Muscle layer of colon (tissue), 2 donors: ENCODE data around the gene SH2D4B.
A peak's percentile ranks its signal among the peaks of the same experiment; 100 is the strongest.
"Not testable (repeated sequence)": the region's sequence is repeated elsewhere in the genome, so short reads cannot be mapped to it uniquely, and the experiment has no call there.

ENCODE experiments used
- H3K27ac ChIP-seq: one replicate; pipeline ENCODE4 v1.7.0; 2013; ENCODE audit warnings: low read depth, mild to moderate bottlenecking, low read length, moderate library complexity
- H3K27me3 ChIP-seq, 2 donors: one replicate each; pipeline ENCODE4 v1.7.0; 2013; ENCODE audit warnings: low read length in 2 of 2, mild to moderate bottlenecking in 2 of 2; ENCODE audit not compliant: insufficient read depth in 2 of 2, control insufficient read depth in 1 of 2
- H3K36me3 ChIP-seq: one replicate; pipeline ENCODE4 v1.7.0; 2013; ENCODE audit warnings: mild to moderate bottlenecking, low read length; ENCODE audit not compliant: insufficient read depth
- H3K4me1 ChIP-seq: one replicate; pipeline ENCODE4 v1.7.0; 2013; ENCODE audit warnings: mild to moderate bottlenecking, low read length; ENCODE audit not compliant: insufficient read depth
- H3K4me3 ChIP-seq, 2 donors: one replicate each; pipeline ENCODE4 v1.7.0; 2013; ENCODE audit warnings: low read length in 2 of 2, low read depth in 1 of 2, mild to moderate bottlenecking in 1 of 2, moderate library complexity in 1 of 2
- H3K9ac ChIP-seq: one replicate; pipeline ENCODE4 v1.7.0; 2013; ENCODE audit warnings: low read length
- H3K9me3 ChIP-seq: one replicate; pipeline ENCODE4 v1.7.0; 2013; ENCODE audit warnings: mild to moderate bottlenecking, low read length
- donor health status: abdominal sarcoma.
- donor health status: Adenocarcinoma of cecum.

SH2D4B gene

GRCh38 chr10:80530816-80531215 is 6.9 kb upstream of the SH2D4B start:
- no peak overlapping the region for H3K9ac ChIP-seq
- H3K27me3 ChIP-seq: no peaks in the 10 kb centered on the region
- H3K4me1 ChIP-seq: no peaks in the 10 kb centered on the region
- H3K9me3 ChIP-seq: no peaks in the 10 kb centered on the region
- no peaks in the 10 kb centered on the region for H3K36me3 ChIP-seq
- no peak overlapping the region for H3K27ac ChIP-seq
- H3K4me3 ChIP-seq: no peak overlapping the region

GRCh38 chr10:80532571-80532970 is 5.1 kb upstream of the SH2D4B start:
- Histone ChIP-seq H3K27me3 (no peaks in the 10 kb centered on the region), H3K36me3 (no peaks in the 10 kb centered on the region), H3K4me1 (no peaks in the 10 kb centered on the region), H3K9me3 (no peaks in the 10 kb centered on the region), H3K9ac (no peak overlapping the region), H3K27ac (no peak overlapping the region), H3K4me3 (no peak overlapping the region)

- H3K27ac ChIP-seq, H3K4me3 ChIP-seq, H3K36me3 ChIP-seq, H3K9ac ChIP-seq, H3K9me3 ChIP-seq, H3K4me1 ChIP-seq, H3K27me3 ChIP-seq: not testable (repeated sequence)
Observed at GRCh38 chr10:80534059-80534458, 3.6 kb upstream of the SH2D4B start.

GRCh38 chr10:80534646-80535045 is 3.1 kb upstream of the SH2D4B start:
- not testable (repeated sequence) for H3K27me3 ChIP-seq, H3K9me3 ChIP-seq

GRCh38 chr10:80535671-80536360 is 1.9 kb upstream of the SH2D4B start:
- Histone ChIP-seq H3K4me3 (peak overlapping the region; percentile 42 to 63), H3K4me1 (no peaks in the 10 kb centered on the region), H3K9me3 (no peaks in the 10 kb centered on the region), H3K27ac (peak overlapping the region; percentile 63), H3K9ac (no peak overlapping the region), H3K36me3 (no peaks in the 10 kb centered on the region), H3K27me3 (no peaks in the 10 kb centered on the region)

More at GRCh38 chr10:80534646-80535045, 3.1 kb upstream of the SH2D4B start:
- H3K4me3 ChIP-seq, H3K27ac ChIP-seq, H3K36me3 ChIP-seq, H3K9ac ChIP-seq, H3K4me1 ChIP-seq: not testable (repeated sequence)

GRCh38 chr10:80536361-80536835 is 1.3 kb upstream of the SH2D4B start:
- H3K27ac ChIP-seq: peak overlapping the region; percentile 63
- no peaks in the 10 kb centered on the region for H3K9me3 ChIP-seq

GRCh38 chr10:80537086-80537735 is 491 bp upstream of the SH2D4B start:
- Histone ChIP-seq H3K9me3 (no peaks in the 10 kb centered on the region), H3K27ac (no peak overlapping the region)

More at GRCh38 chr10:80536361-80536835, 1.3 kb upstream of the SH2D4B start:
- Histone ChIP-seq H3K4me3 (peak overlapping the region; percentile 42 to 63), H3K36me3 (no peaks in the 10 kb centered on the region), H3K4me1 (no peaks in the 10 kb centered on the region), H3K9ac (no peak overlapping the region), H3K27me3 (no peaks in the 10 kb centered on the region)

GRCh38 chr10:80538481-80539185 is 931 bp downstream of the SH2D4B start:
- Histone ChIP-seq H3K27me3 (no peaks in the 10 kb centered on the region), H3K27ac (no peak overlapping the region), H3K9me3 (no peaks in the 10 kb centered on the region), H3K4me3 (no peak overlapping the region), H3K4me1 (no peaks in the 10 kb centered on the region), H3K9ac (no peak overlapping the region), H3K36me3 (no peaks in the 10 kb centered on the region)

More at GRCh38 chr10:80537086-80537735, 491 bp upstream of the SH2D4B start:
- Histone ChIP-seq H3K4me3 (no peak overlapping the region), H3K36me3 (no peaks in the 10 kb centered on the region), H3K4me1 (no peaks in the 10 kb centered on the region), H3K9ac (no peak overlapping the region), H3K27me3 (no peaks in the 10 kb centered on the region)

GRCh38 chr10:80539421-80540031 is 1.8 kb downstream of the SH2D4B start:
- Histone ChIP-seq H3K27me3 (no peaks in the 10 kb centered on the region), H3K27ac (no peak overlapping the region), H3K4me1 (no peaks in the 10 kb centered on the region), H3K36me3 (no peaks in the 10 kb centered on the region), H3K4me3 (no peak overlapping the region), H3K9me3 (no peaks in the 10 kb centered on the region), H3K9ac (no peak overlapping the region)

GRCh38 chr10:80540136-80540535 is 2.4 kb downstream of the SH2D4B start:
- Histone ChIP-seq H3K36me3 (no peaks in the 10 kb centered on the region), H3K4me3 (no peak overlapping the region), H3K9ac (no peak overlapping the region), H3K27me3 (no peaks in the 10 kb centered on the region), H3K9me3 (no peaks in the 10 kb centered on the region), H3K27ac (no peak overlapping the region), H3K4me1 (no peaks in the 10 kb centered on the region)

- Histone ChIP-seq H3K4me1 (no peaks in the 10 kb centered on the region), H3K36me3 (no peaks in the 10 kb centered on the region), H3K9ac (no peak overlapping the region), H3K27ac (no peak overlapping the region), H3K4me3 (no peak overlapping the region), H3K9me3 (no peaks in the 10 kb centered on the region), H3K27me3 (no peaks in the 10 kb centered on the region)
Observed at GRCh38 chr10:80540618-80540980, 2.9 kb downstream of the SH2D4B start.
